WTC11 (cell line): ENCODE results near the gene ACTN1. TPM values are rescaled to one million over a fixed set of nuclear protein-coding genes. Genes with fewer than 3 reads are reported as not detected.

Source experiments
- ATAC-seq: fragments of 200-7000 bp; cut with Tn5 transposase; 2 replicates; pipeline ENCODE4 v1.10.0; 2021; ENCODE audit warnings: mild to moderate bottlenecking, moderate library complexity
- CTCF ChIA-PET: fragments of 300-600 bp; sonication (Branson Sonifier 250); formaldehyde crosslinking; loops from one replicate; lab custom pipeline; 2021; ENCODE audit warnings: antibody characterized with exemption; lab: Charles Lee
- POLR2A ChIA-PET: fragments of 350-600 bp; sonication (Branson Sonifier 250); formaldehyde crosslinking; loops from one replicate; lab custom pipeline; 2021; ENCODE audit warnings: antibody characterized with exemption; lab: Charles Lee
- DNase-seq: peaks from one replicate; pipeline ENCODE4 v3.0.0; 2021; ENCODE audit warnings: low spot score
- H3K27ac Mint-ChIP-seq: 2 replicates; pipeline ENCODE4 v1.8.0; 2021; ENCODE audit warnings: mixed read lengths
- H3K27me3 Mint-ChIP-seq: 2 replicates; pipeline ENCODE4 v1.8.0; 2021; ENCODE audit warnings: low read depth, mild to moderate bottlenecking, moderate library complexity, mixed read lengths
- H3K36me3 Mint-ChIP-seq: 2 replicates; pipeline ENCODE4 v1.8.0; 2021; ENCODE audit warnings: mixed read lengths
- H3K4me1 Mint-ChIP-seq: 2 replicates; pipeline ENCODE4 v1.8.0; 2022; ENCODE audit warnings: mixed read lengths
- H3K4me3 Mint-ChIP-seq: 2 replicates; pipeline ENCODE4 v1.8.0; 2021; ENCODE audit warnings: mild to moderate bottlenecking, moderate library complexity, mixed read lengths
- H3K9me3 Mint-ChIP-seq: 2 replicates; pipeline ENCODE4 v1.8.0; 2021; ENCODE audit warnings: mixed read lengths
- EMX1 ChIP-seq: fragments of 250-450 bp; sonication (Bioruptor Pico); IDR thresholded peaks from 2 replicates; pipeline ENCODE4 v1.8.0; 2021; ENCODE audit warnings: mild to moderate bottlenecking
- FOXP1 ChIP-seq: sonication (generic); formaldehyde crosslinking; IDR thresholded peaks from 2 replicates; pipeline ENCODE4 v1.8.0; 2022; ENCODE audit warnings: missing genetic modification reagents, mild to moderate bottlenecking, moderate library complexity, borderline replicate concordance
- GABPB1 ChIP-seq: sonication (generic); formaldehyde crosslinking; IDR thresholded peaks from 2 replicates; pipeline ENCODE4 v1.8.1; 2023; ENCODE audit warnings: mild to moderate bottlenecking, missing genetic modification reagents
- KAT7 ChIP-seq: sonication (generic); formaldehyde crosslinking; IDR thresholded peaks from 2 replicates; pipeline ENCODE4 v1.8.1; 2023; ENCODE audit warnings: missing genetic modification reagents, mild to moderate bottlenecking, borderline replicate concordance
- NR1H2 ChIP-seq: sonication (generic); formaldehyde crosslinking; IDR thresholded peaks from 2 replicates; pipeline ENCODE4 v1.9.0; 2021; ENCODE audit warnings: mild to moderate bottlenecking, moderate library complexity, missing genetic modification reagents
- NR3C1 ChIP-seq: sonication (generic); formaldehyde crosslinking; conservative IDR thresholded peaks from 2 replicates; pipeline ENCODE4 v1.8.1; 2023; ENCODE audit warnings: low read depth, mild to moderate bottlenecking, missing genetic modification reagents
- ZNF317 ChIP-seq: sonication (generic); formaldehyde crosslinking; IDR thresholded peaks from 2 replicates; pipeline ENCODE4 v1.8.1; 2023; ENCODE audit warnings: low read depth, mild to moderate bottlenecking, moderate library complexity, missing genetic modification reagents, borderline replicate concordance
- total RNA-seq: library from RNA; stranded (reverse); gene quantifications from 3 replicates; pipeline ENCODE4 v1.2.3, GENCODE V29; 2021
- TF ChIP-seq, protein P1 (sequence below): sonication (generic); formaldehyde crosslinking; IDR thresholded peaks from 2 replicates; pipeline ENCODE4 v1.8.0; 2023; ENCODE audit warnings: missing genetic modification reagents, mild to moderate bottlenecking, borderline replicate concordance
- TF ChIP-seq, protein P2 (sequence below): sonication (generic); formaldehyde crosslinking; IDR thresholded peaks from 2 replicates; pipeline ENCODE4 v1.8.0; 2022; ENCODE audit warnings: mild to moderate bottlenecking, missing genetic modification reagents
- TF ChIP-seq, protein P3 (sequence below): fragments of 250-450 bp; sonication (Bioruptor Pico); IDR thresholded peaks from 2 replicates; pipeline ENCODE4 v1.8.0; 2021; ENCODE audit warnings: mild to moderate bottlenecking
- TF ChIP-seq, protein P4 (sequence below): sonication (generic); formaldehyde crosslinking; IDR thresholded peaks from 2 replicates; pipeline ENCODE4 v1.8.0; 2022; ENCODE audit warnings: mild to moderate bottlenecking, missing genetic modification reagents

Gene ACTN1
- total RNA-seq, 1 experiment from 2014 or later: 196 TPM

DNA sequence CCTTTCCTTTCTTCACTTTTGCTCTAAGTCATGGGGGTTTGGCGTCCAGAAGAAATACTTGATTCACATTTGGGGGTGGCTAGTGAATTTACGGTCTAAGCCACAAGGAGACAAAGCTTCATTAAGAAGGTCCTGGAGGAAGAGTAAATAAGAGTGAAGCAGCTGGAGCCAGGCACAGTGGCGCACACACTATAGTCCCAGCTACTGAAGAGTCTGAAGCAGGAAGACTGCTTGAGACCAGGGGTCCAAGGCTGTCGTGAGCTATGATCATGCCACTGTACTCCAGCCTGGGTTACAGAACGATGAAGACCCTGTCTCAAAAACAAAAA is 23.3 kb downstream of the ACTN1 start:
- ATAC-seq (no peak), DNase-seq (no peak)
- Mint-ChIP-seq H3K4me1 (peaks cover 69% of the 10 kb centered on the region), H3K36me3 (peaks cover 7% of the 10 kb centered on the region; the same call in 1 of the 2 replicates), H3K9me3 (no peaks in the 10 kb centered on the region), H3K4me3 (no peak overlapping the region), H3K27me3 (no peaks in the 10 kb centered on the region), H3K27ac (peak overlapping the region; percentile 87)
- TF ChIP-seq, protein P1, sequence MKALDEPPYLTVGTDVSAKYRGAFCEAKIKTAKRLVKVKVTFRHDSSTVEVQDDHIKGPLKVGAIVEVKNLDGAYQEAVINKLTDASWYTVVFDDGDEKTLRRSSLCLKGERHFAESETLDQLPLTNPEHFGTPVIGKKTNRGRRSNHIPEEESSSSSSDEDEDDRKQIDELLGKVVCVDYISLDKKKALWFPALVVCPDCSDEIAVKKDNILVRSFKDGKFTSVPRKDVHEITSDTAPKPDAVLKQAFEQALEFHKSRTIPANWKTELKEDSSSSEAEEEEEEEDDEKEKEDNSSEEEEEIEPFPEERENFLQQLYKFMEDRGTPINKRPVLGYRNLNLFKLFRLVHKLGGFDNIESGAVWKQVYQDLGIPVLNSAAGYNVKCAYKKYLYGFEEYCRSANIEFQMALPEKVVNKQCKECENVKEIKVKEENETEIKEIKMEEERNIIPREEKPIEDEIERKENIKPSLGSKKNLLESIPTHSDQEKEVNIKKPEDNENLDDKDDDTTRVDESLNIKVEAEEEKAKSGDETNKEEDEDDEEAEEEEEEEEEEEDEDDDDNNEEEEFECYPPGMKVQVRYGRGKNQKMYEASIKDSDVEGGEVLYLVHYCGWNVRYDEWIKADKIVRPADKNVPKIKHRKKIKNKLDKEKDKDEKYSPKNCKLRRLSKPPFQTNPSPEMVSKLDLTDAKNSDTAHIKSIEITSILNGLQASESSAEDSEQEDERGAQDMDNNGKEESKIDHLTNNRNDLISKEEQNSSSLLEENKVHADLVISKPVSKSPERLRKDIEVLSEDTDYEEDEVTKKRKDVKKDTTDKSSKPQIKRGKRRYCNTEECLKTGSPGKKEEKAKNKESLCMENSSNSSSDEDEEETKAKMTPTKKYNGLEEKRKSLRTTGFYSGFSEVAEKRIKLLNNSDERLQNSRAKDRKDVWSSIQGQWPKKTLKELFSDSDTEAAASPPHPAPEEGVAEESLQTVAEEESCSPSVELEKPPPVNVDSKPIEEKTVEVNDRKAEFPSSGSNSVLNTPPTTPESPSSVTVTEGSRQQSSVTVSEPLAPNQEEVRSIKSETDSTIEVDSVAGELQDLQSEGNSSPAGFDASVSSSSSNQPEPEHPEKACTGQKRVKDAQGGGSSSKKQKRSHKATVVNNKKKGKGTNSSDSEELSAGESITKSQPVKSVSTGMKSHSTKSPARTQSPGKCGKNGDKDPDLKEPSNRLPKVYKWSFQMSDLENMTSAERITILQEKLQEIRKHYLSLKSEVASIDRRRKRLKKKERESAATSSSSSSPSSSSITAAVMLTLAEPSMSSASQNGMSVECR (CRISPR knock-in tag): no peak
- TF ChIP-seq, protein P2, sequence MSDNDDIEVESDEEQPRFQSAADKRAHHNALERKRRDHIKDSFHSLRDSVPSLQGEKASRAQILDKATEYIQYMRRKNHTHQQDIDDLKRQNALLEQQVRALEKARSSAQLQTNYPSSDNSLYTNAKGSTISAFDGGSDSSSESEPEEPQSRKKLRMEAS (CRISPR knock-in tag): no peak
- TF ChIP-seq, protein P3, sequence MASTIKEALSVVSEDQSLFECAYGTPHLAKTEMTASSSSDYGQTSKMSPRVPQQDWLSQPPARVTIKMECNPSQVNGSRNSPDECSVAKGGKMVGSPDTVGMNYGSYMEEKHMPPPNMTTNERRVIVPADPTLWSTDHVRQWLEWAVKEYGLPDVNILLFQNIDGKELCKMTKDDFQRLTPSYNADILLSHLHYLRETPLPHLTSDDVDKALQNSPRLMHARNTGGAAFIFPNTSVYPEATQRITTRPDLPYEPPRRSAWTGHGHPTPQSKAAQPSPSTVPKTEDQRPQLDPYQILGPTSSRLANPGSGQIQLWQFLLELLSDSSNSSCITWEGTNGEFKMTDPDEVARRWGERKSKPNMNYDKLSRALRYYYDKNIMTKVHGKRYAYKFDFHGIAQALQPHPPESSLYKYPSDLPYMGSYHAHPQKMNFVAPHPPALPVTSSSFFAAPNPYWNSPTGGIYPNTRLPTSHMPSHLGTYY (CRISPR knock-in tag): no peak
- ChIA-PET POLR2A (interaction anchor here (0.6 to 1.3 kb wide), 3 partner anchors 8 to 49 kb away, joined by 3 to 4 read pairs (median 3); no protein-coding TSS in a partner anchor), CTCF (interaction anchor here (1.0 to 3.3 kb wide), 4 partner anchors 14 to 19 kb away, joined by 3 to 10 read pairs (median 3); no protein-coding TSS in a partner anchor)

DNA sequence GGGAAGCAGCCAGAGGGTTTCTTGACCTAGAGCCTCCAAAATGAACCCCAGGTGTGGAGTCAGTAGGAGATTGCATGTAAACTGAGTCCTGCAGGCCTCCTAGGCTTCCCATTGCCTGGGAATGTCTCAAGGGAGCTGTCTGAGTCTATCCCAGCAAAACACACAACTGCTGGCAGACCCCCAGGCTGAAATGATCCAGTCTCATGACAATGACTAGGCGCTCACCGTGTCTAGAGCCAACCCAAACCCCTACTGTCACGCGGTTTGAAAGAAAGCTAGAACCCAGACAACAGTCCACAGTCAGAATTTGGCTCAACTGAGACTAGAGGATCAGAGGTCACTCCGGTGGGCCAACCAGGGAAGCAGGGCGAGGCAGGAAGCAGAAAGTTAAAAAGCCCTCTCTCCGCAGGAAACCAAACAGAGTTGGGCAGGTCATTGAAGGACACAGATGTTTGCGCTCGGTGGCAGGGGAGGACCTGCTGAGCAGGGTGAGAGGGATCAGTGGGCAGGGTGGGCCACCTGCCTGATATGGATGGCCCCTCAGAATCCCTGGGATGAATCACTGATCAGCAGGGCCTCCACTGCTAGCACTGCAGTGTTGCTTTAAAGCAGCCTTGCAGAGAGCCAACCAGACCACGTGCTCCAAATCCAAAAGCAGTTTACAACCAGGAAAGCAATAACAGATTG is 23.8 kb downstream of the ACTN1 start:
- H3K27me3 Mint-ChIP-seq: no peaks in the 10 kb centered on the region
- TF ChIP-seq, protein P4, sequence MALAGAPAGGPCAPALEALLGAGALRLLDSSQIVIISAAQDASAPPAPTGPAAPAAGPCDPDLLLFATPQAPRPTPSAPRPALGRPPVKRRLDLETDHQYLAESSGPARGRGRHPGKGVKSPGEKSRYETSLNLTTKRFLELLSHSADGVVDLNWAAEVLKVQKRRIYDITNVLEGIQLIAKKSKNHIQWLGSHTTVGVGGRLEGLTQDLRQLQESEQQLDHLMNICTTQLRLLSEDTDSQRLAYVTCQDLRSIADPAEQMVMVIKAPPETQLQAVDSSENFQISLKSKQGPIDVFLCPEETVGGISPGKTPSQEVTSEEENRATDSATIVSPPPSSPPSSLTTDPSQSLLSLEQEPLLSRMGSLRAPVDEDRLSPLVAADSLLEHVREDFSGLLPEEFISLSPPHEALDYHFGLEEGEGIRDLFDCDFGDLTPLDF: no peak
- TF ChIP-seq GABPB1 (CRISPR knock-in tag): 0 out of 2 replicates have a peak, but pooled peaks have one; percentile 7
- ChIA-PET CTCF (interaction anchor here (1.1 to 3.3 kb wide), 3 partner anchors 13 to 19 kb away, joined by 3 to 10 read pairs (median 3); no protein-coding TSS in a partner anchor), POLR2A (interaction anchor here (1.3 kb wide), 1 partner anchor 27 kb away, joined by 4 read pairs; no protein-coding TSS in a partner anchor)
- no peak overlapping the region for H3K4me3 Mint-ChIP-seq
- peak overlapping the region; percentile 87 for H3K27ac Mint-ChIP-seq
- H3K4me1 Mint-ChIP-seq: peaks cover 69% of the 10 kb centered on the region
- no peaks in the 10 kb centered on the region for H3K9me3 Mint-ChIP-seq
- DNase-seq: no peak
- peaks cover 7% of the 10 kb centered on the region; the same call in 1 of the 2 replicates for H3K36me3 Mint-ChIP-seq
- ATAC-seq: no peak

DNA sequence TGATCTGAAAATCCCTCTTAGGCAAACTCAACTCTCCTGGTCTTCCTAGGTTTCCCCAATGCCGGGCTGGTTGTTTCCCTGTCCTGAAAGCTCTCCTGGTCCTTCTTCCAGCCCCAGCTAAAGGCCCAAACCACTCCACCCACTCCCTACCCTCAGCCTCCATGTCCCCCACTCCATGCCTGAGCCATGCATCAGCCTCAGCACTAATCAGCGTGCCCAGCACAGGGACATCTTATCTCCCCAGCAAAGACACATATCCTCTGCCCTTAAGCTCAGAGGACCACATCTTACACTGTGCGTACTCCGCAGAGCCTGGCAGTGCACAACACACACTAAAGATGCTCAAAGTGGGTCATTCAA is 25.9 kb downstream of the ACTN1 start:
- ATAC-seq: no peak
- POLR2A ChIA-PET: interaction anchor here (0.5 to 1.0 kb wide), 2 partner anchors 11 to 722 kb away, joined by 3 read pairs; no protein-coding TSS in a partner anchor
- TF ChIP-seq FOXP1 (CRISPR knock-in tag) (no peak), NR3C1 (no peak), ZNF317 (CRISPR knock-in tag) (no peak), EMX1 (CRISPR knock-in tag) (no peak), KAT7 (CRISPR knock-in tag) (no peak), NR1H2 (CRISPR knock-in tag) (no peak)
- TF ChIP-seq, protein P1 (CRISPR knock-in tag): no peak
- TF ChIP-seq, all 79 proteins: peak for 0
- CTCF ChIA-PET: interaction anchor here (1.3 to 2.6 kb wide), 2 partner anchors 11 to 138 kb away, joined by 4 to 7 read pairs; no protein-coding TSS in a partner anchor
- H3K27me3 Mint-ChIP-seq: no peaks in the 10 kb centered on the region
- peak overlapping the region; percentile 67 for H3K27ac Mint-ChIP-seq
- no peak overlapping the region for H3K4me3 Mint-ChIP-seq
- H3K4me1 Mint-ChIP-seq: peaks cover 65% of the 10 kb centered on the region
- DNase-seq: no peak
- no peaks in the 10 kb centered on the region for H3K9me3 Mint-ChIP-seq
- H3K36me3 Mint-ChIP-seq: peaks cover 7% of the 10 kb centered on the region; the same call in 1 of the 2 replicates
